Transverse colon (tissue), 4 donors: ENCODE data around the gene MRPL23. TPM values are rescaled to one million over a fixed set of nuclear protein-coding genes. Genes with fewer than 3 reads are reported as not detected.

Experiments used
- DNase-seq: peaks from one replicate; pipeline ENCODE4 v3.0.0-alpha.2; 2019
- H3K27ac ChIP-seq, 4 donors: fragments of 200-600 bp; sonication (generic); 2 replicates each; pipeline ENCODE4 v1.5.1; 2016 to 2018; ENCODE audit warnings: inconsistent platforms in 4 of 4
- H3K27me3 ChIP-seq: fragments of 200-600 bp; sonication (generic); 2 replicates; pipeline ENCODE4 v1.5.1; 2017; ENCODE audit warnings: inconsistent platforms
- H3K36me3 ChIP-seq, 4 donors: fragments of 200-600 bp; sonication (generic); 2 replicates each; pipeline ENCODE4 v1.5.1; 2017 to 2019; ENCODE audit warnings: inconsistent platforms in 4 of 4
- H3K4me1 ChIP-seq, 4 donors: fragments of 200-600 bp; sonication (generic); 2 replicates each; pipeline ENCODE4 v1.5.1; 2017 to 2020; ENCODE audit warnings: inconsistent platforms in 4 of 4
- H3K4me3 ChIP-seq, 4 donors: fragments of 200-600 bp; sonication (generic); 1 replicate in 1 of 4; 2 replicates in 3 of 4; pipeline versions ENCODE4 v1.5.1 to v1.6.1; 2017 to 2019; ENCODE audit warnings: inconsistent platforms in 4 of 4
- H3K9me3 ChIP-seq, 2 donors: fragments of 200-600 bp; sonication (generic); 2 replicates each; pipeline ENCODE4 v1.5.1; 2017 to 2019; ENCODE audit warnings: inconsistent platforms in 2 of 2
- CTCF ChIP-seq, 5 experiments: fragments of 200-600 bp in 3 of 5; fragments of 450-650 bp in 2 of 5; sonication (generic) in 3 of 5; IDR thresholded peaks; 1 replicate in 2 of 5; 2 replicates in 3 of 5; pipeline ENCODE4 v1.5.1; 2016 to 2017; ENCODE audit warnings: antibody characterized with exemption in 5 of 5, inconsistent platforms in 3 of 5, mild to moderate bottlenecking in 2 of 5, moderate library complexity in 1 of 5
- EP300 ChIP-seq: sonication (generic); formaldehyde crosslinking; IDR thresholded peaks from one replicate; pipeline ENCODE4 v1.6.1; 2017; ENCODE audit warnings: antibody characterized with exemption, low read depth
- POLR2A ChIP-seq: fragments of 450-650 bp; IDR thresholded peaks from one replicate; pipeline ENCODE4 v1.6.1; 2016; ENCODE audit warnings: antibody characterized with exemption, mild to moderate bottlenecking, moderate library complexity
- POLR2AphosphoS5 ChIP-seq, 3 donors: sonication (generic); formaldehyde crosslinking; IDR thresholded peaks; one replicate each; pipeline ENCODE4 v1.6.1; 2016; ENCODE audit warnings: antibody characterized with exemption in 3 of 3
- WGBS, 2 donors: methylation state at CpG; one replicate each; pipeline ENCODE4 v1.1.5; 2018; ENCODE audit warnings: low coverage in 1 of 2; 5-methylcytosine and 5-hydroxymethylcytosine counted together
- in situ Hi-C, 4 donors: fragments of 200-750 bp; cut with MboI; loops; one replicate each; pipeline versions ENCODE4 v1.15.0 to v1.15.1; 2017; ENCODE audit warnings: low sequenced_read_pairs in 3 of 4, low pct_ligation_motif_present in 1 of 4, low pct_unique_long_range_greater_than_20kb in 1 of 4
- intact Hi-C: fragments of 100-400 bp; cut with DNase I; formaldehyde crosslinking; loops from one replicate; pipeline ENCODE4 v1.15.1; 2023; ENCODE audit warnings: low total_unique reads
- total RNA-seq, 4 donors: library from RNA; depleted of rRNA; stranded (reverse); fragments of >200 nt; gene quantifications; one replicate each; pipeline ENCODE4 v1.1.0, GENCODE V29; 2016

Gene MRPL23
- total RNA-seq, 4 donors from 2014 or later = 91.7 to 187 (median 127) TPM

DNA sequence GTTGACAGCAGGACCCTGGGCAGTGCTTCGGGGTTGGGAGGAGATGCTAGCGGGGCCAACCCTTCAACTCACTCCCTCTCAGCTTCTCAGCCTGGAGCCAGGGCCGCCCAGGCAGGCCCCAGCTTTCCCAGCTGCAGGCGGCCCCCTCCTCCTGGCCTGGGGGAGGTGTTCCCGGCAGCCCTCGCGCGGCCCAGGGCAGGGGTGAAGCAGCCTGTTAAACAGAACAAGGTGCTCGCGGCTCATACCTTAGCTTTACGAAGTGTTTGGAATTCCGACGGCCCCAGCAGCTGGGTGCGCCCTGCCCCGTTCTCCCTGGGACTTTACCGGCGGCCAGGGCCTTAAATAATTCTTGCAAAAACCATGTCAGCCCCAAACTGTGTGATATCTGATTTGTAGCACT is 17.2 kb downstream of the MRPL23 start:
- no peak overlapping the region for H3K27ac ChIP-seq
- no peaks in the 10 kb centered on the region for H3K4me1 ChIP-seq
- DNase-seq = no peak
- no peaks in the 10 kb centered on the region for H3K9me3 ChIP-seq
- no peak overlapping the region for H3K4me3 ChIP-seq
- H3K36me3 ChIP-seq = no peaks in the 10 kb centered on the region
- H3K27me3 ChIP-seq = no peaks in the 10 kb centered on the region
- intact Hi-C loops = no loop called here
- in situ Hi-C loops = no loop called here
- no peak for TF ChIP-seq EP300
- TF ChIP-seq POLR2AphosphoS5 (IDR thresholded peaks at IDR 0.05) = no peak
- no peak for TF ChIP-seq CTCF (IDR thresholded peaks at IDR 0.05)
- no peak for TF ChIP-seq POLR2A
- WGBS, 2 donors = no CpG with 5 or more reads among the region's 17 CpGs

DNA sequence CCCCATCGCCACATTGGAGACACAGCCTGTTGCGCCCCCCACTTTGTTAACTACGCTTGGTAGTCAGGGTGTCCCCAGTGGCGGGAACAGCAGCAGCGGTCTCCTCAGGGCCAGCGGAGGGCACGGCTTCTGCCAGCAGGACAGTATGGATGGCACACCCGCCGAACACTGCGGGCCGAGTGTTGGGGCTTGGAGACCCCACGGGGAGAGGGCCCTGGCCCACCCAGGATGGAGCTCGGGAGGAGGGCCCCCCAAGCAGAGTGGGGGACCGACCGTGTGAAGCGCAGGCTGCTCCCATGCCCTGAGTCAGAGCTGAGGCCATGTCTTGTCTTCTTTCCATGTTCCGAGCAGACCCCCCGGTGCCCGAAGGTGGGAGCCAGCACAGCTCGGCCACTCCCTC is 17.8 kb downstream of the MRPL23 start:
- Histone ChIP-seq H3K36me3 (no peaks in the 10 kb centered on the region), H3K9me3 (no peaks in the 10 kb centered on the region), H3K4me1 (no peaks in the 10 kb centered on the region), H3K4me3 (no peak overlapping the region), H3K27me3 (no peaks in the 10 kb centered on the region), H3K27ac (no peak overlapping the region)
- TF ChIP-seq EP300 = no peak
- no peak for TF ChIP-seq POLR2A
- no peak for TF ChIP-seq POLR2AphosphoS5 (IDR thresholded peaks at IDR 0.05)
- TF ChIP-seq CTCF (IDR thresholded peaks at IDR 0.05) = no peak
- in situ Hi-C loops (no loop called here), intact Hi-C loops (no loop called here)
- no peak for DNase-seq
- WGBS, 2 donors = no CpG with 5 or more reads among the region's 20 CpGs

- Histone ChIP-seq H3K36me3 (no peaks in the 10 kb centered on the region), H3K27me3 (no peaks in the 10 kb centered on the region), H3K9me3 (no peaks in the 10 kb centered on the region), H3K27ac (no peak overlapping the region), H3K4me3 (no peak overlapping the region), H3K4me1 (no peaks in the 10 kb centered on the region)
- DNase-seq = no peak
- intact Hi-C loops (no loop called here), in situ Hi-C loops (no loop called here)
- no CpG with 5 or more reads among the region's 18 CpGs for WGBS, 2 donors
- no peak for TF ChIP-seq POLR2AphosphoS5 (IDR thresholded peaks at IDR 0.05)
- TF ChIP-seq POLR2A = no peak
- TF ChIP-seq EP300 = no peak
- no peak for TF ChIP-seq CTCF (IDR thresholded peaks at IDR 0.05)
These were observed 19.4 kb downstream of the MRPL23 start for GRCh38 chr11:1966531-1966930.

DNA sequence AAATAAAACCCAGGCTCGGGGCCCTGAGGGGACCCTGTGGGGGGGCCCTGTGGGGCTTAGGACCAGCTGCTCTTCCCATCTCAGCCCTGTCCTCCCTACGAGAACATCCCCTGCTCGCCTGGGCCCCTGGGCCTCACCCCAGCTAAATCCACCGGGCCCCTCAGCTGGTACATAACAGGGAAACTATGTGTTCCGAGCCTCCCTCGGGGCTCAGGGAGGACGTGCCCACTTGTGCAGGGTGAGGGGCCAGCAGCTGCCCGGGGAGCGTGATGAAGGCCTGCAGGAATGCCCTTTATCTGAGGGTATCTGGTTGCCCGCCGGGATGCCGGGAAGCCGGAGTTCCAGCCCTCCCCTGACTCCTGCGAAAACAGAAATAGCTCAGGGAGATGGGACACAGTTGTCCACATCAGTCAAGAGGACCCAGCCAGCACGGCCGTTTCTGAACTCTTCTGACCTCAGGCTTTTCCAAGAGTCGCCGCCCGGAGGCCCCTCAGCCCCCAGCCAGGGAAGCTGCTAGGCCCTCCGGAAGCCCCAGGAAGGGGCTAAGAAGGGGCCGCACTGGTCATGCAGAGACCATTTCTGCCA is 20.6 kb downstream of the MRPL23 start:
- no peaks in the 10 kb centered on the region for H3K27me3 ChIP-seq
- intact Hi-C loops = no loop called here
- H3K9me3 ChIP-seq = no peaks in the 10 kb centered on the region
- WGBS, 2 donors = no CpG with 5 or more reads among the region's 21 CpGs
- no peak for DNase-seq
- in situ Hi-C loops = no loop called here
- H3K27ac ChIP-seq = no peak overlapping the region
- no peaks in the 10 kb centered on the region for H3K4me1 ChIP-seq
- TF ChIP-seq POLR2A = no peak
- no peak for TF ChIP-seq POLR2AphosphoS5 (IDR thresholded peaks at IDR 0.05)
- TF ChIP-seq CTCF (IDR thresholded peaks at IDR 0.05) = no peak
- TF ChIP-seq EP300 = no peak
- no peak overlapping the region for H3K4me3 ChIP-seq
- no peaks in the 10 kb centered on the region for H3K36me3 ChIP-seq
